ENCODE results near the gene BRD3. TPM values are rescaled to one million over a fixed set of nuclear protein-coding genes. Genes with fewer than 3 reads are reported as not detected.

Gene BRD3
- total RNA-seq, 1 experiment from 2014 or later = 40.7 TPM

DNA sequence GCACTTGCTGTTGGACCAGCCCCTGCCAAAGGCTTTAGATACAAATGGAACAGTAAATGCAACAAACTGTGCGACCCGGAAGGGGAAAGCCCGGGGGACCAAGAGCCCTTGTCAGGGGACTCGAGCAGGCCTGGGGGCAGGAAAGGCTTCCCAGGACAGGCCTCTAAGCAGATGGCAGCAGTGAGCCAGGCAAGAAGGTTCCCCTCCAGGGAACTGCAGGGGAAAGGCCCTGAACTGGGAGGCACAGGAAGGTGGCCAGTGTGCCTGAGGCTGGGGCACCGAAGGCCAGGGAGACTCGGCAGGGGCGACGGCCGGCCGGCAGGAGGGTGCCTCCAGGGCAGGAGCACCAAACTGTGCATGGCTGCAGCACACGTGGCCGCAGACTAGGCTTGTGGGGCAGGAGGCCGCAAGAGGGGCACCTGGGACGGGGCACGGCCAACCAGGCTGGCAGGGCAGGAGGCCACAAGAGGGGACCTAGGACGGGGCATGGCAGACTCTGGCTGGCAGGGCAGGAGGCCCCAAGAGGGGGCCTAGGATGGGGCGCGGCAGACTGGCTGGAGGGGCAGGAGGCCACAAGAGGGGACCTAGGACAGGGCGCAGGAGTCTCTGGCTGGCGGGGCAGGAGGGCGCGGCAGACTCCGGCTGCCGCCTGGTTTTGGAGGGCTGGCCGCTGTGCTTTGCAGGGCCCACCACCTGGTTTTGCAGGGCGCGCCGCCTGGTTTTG is 85.7 kb downstream of the BRD3 start:
- DNase-seq (ENCODE audit: low read depth, low spot score) (no peak), ATAC-seq (no peak)
- Histone ChIP-seq H3K36me3 (ENCODE audit: control insufficient read depth in 1 of 2, insufficient read depth in 2 of 2, low read length in 2 of 2) (no peaks in the 10 kb centered on the region), H3K4me2 (ENCODE audit: low read length) (no peak overlapping the region), H3K9me3 (ENCODE audit: control insufficient read depth in 1 of 2, insufficient read depth in 1 of 2, low read depth in 1 of 2, low read length in 2 of 2) (no peaks in the 10 kb centered on the region), H3K27ac (ENCODE audit: low read depth, low read length) (no peak overlapping the region; the same call in 1 of the 2 replicates), H2AFZ (ENCODE audit: low read depth, low read length, poor library complexity, severe bottlenecking) (no peak overlapping the region), H3K79me2 (ENCODE audit: insufficient read depth, low read length) (peaks cover 91% of the 10 kb centered on the region), H3K27me3 (ENCODE audit: insufficient read depth, low read length) (no peaks in the 10 kb centered on the region), H4K20me1 (ENCODE audit: insufficient read depth) (no peaks in the 10 kb centered on the region), H3K4me1 (ENCODE audit: control insufficient read depth in 1 of 2, insufficient read depth in 2 of 2, low read length in 2 of 2) (no peaks in the 10 kb centered on the region), H3K4me3 (replicated peaks in 1 of 2; ENCODE audit: low read depth in 1 of 2, low read length in 2 of 2) (no peak overlapping the region), H3K9ac (ENCODE audit: low read length) (no peak overlapping the region), H3K9me2 (ENCODE audit: insufficient read depth) (no peaks in the 10 kb centered on the region)
- BruUV-seq (replicated peaks) = no TSS peak
- intact Hi-C loops (cut with micrococcal nuclease) = no loop called here
- TF ChIP-seq YY1 (IDR thresholded peaks at IDR 0.05; ENCODE audit: extremely low read depth, insufficient replicate concordance, low read depth, low read length) (no peak), FOSL1 (IDR thresholded peaks at IDR 0.05; ENCODE audit: low read depth) (no peak), SIN3A (IDR thresholded peaks at IDR 0.05; ENCODE audit: low read depth) (no peak), ZNF274 (IDR thresholded peaks at IDR 0.05; ENCODE audit: low read depth, low read length) (no peak), EZH2 (IDR thresholded peaks at IDR 0.05) (no peak), SP1 (IDR thresholded peaks at IDR 0.05; ENCODE audit: low read depth) (no peak), EZH2phosphoT487 (IDR thresholded peaks at IDR 0.05; ENCODE audit: borderline replicate concordance) (no peak), ATF3 (IDR thresholded peaks at IDR 0.05) (no peak), POLR2AphosphoS5 (IDR thresholded peaks at IDR 0.05; ENCODE audit: low read depth, low read length) (no peak), SRF (IDR thresholded peaks at IDR 0.05; ENCODE audit: low read depth) (no peak), CEBPB (IDR thresholded peaks at IDR 0.05; ENCODE audit: low read depth) (no peak), POLR2A (IDR thresholded peaks at IDR 0.05; ENCODE audit: borderline replicate concordance, extremely low read depth, insufficient read depth, insufficient read length) (no peak), CBX3 (IDR thresholded peaks at IDR 0.05; ENCODE audit: low read depth) (no peak), RAD21 (IDR thresholded peaks at IDR 0.05; ENCODE audit: low read depth) (no peak), ZFX (IDR thresholded peaks at IDR 0.05) (no peak), JUND (IDR thresholded peaks at IDR 0.05) (no peak), ELF1 (IDR thresholded peaks at IDR 0.05; ENCODE audit: borderline replicate concordance, low read depth) (no peak)
- TF ChIP-seq, protein P1, sequence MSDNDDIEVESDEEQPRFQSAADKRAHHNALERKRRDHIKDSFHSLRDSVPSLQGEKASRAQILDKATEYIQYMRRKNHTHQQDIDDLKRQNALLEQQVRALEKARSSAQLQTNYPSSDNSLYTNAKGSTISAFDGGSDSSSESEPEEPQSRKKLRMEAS (IDR thresholded peaks at IDR 0.05) = no peak
- TF ChIP-seq, protein P2, sequence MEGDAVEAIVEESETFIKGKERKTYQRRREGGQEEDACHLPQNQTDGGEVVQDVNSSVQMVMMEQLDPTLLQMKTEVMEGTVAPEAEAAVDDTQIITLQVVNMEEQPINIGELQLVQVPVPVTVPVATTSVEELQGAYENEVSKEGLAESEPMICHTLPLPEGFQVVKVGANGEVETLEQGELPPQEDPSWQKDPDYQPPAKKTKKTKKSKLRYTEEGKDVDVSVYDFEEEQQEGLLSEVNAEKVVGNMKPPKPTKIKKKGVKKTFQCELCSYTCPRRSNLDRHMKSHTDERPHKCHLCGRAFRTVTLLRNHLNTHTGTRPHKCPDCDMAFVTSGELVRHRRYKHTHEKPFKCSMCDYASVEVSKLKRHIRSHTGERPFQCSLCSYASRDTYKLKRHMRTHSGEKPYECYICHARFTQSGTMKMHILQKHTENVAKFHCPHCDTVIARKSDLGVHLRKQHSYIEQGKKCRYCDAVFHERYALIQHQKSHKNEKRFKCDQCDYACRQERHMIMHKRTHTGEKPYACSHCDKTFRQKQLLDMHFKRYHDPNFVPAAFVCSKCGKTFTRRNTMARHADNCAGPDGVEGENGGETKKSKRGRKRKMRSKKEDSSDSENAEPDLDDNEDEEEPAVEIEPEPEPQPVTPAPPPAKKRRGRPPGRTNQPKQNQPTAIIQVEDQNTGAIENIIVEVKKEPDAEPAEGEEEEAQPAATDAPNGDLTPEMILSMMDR (IDR thresholded peaks at IDR 0.05 in 2 of 3, conservative IDR thresholded peaks at IDR 0.05 in 1 of 3; ENCODE audit: borderline replicate concordance in 1 of 3, insufficient read depth in 1 of 3, low read depth in 2 of 3, low read length in 2 of 3) = no peak
- TF ChIP-seq, protein P3, sequence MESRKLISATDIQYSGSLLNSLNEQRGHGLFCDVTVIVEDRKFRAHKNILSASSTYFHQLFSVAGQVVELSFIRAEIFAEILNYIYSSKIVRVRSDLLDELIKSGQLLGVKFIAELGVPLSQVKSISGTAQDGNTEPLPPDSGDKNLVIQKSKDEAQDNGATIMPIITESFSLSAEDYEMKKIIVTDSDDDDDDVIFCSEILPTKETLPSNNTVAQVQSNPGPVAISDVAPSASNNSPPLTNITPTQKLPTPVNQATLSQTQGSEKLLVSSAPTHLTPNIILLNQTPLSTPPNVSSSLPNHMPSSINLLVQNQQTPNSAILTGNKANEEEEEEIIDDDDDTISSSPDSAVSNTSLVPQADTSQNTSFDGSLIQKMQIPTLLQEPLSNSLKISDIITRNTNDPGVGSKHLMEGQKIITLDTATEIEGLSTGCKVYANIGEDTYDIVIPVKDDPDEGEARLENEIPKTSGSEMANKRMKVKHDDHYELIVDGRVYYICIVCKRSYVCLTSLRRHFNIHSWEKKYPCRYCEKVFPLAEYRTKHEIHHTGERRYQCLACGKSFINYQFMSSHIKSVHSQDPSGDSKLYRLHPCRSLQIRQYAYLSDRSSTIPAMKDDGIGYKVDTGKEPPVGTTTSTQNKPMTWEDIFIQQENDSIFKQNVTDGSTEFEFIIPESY (IDR thresholded peaks at IDR 0.05; ENCODE audit: extremely low read depth, insufficient replicate concordance, low read length) = no peak
- ChIA-PET POLR2A (no interaction called here), CTCF (no interaction called here), RAD21 (ENCODE audit: low non-redundant PET in 1 of 2, low total read pairs in 2 of 2, uncharacterized antibody in 2 of 2, unreplicated experiment in 2 of 2) (no interaction called here)

Measured in HCT116 (cell line).